HEK293 (cell line): ENCODE results near the gene KDF1.

Experiments used
- PRDM4 ChIP-seq: fragments of 450-650 bp; formaldehyde crosslinking; IDR thresholded peaks from 2 replicates; pipeline ENCODE4 v1.5.1; 2017; ENCODE audit warnings: missing biosample characterization, missing genetic modification characterization
- SP7 ChIP-seq: fragments of 450-650 bp; formaldehyde crosslinking; IDR thresholded peaks from 2 replicates; pipeline ENCODE4 v1.5.1; 2016; ENCODE audit warnings: missing biosample characterization, missing genetic modification characterization
- ZBTB10 ChIP-seq: fragments of 450-650 bp; formaldehyde crosslinking; IDR thresholded peaks from 2 replicates; pipeline ENCODE4 v1.5.1; 2016; ENCODE audit warnings: missing biosample characterization, missing genetic modification characterization
- ZFHX2 ChIP-seq: fragments of 450-650 bp; formaldehyde crosslinking; conservative IDR thresholded peaks from 2 replicates; pipeline ENCODE4 v1.5.1; 2016; ENCODE audit warnings: missing biosample characterization, missing genetic modification characterization
- ZNF148 ChIP-seq: fragments of 450-650 bp; formaldehyde crosslinking; IDR thresholded peaks from 2 replicates; pipeline ENCODE4 v1.5.0; 2017; ENCODE audit warnings: missing biosample characterization, missing genetic modification characterization, borderline replicate concordance
- ZNF501 ChIP-seq: fragments of 450-650 bp; formaldehyde crosslinking; IDR thresholded peaks from 2 replicates; pipeline ENCODE4 v1.5.1; 2016; ENCODE audit warnings: missing biosample characterization, missing genetic modification characterization
- ZNF585B ChIP-seq: fragments of 450-650 bp; formaldehyde crosslinking; IDR thresholded peaks from 2 replicates; pipeline ENCODE4 v1.5.1; 2016; ENCODE audit warnings: missing biosample characterization, missing genetic modification characterization
- ZNF677 ChIP-seq: fragments of 450-650 bp; IDR thresholded peaks from 2 replicates; pipeline ENCODE4 v1.5.0; 2018; ENCODE audit warnings: missing biosample characterization, mild to moderate bottlenecking, missing genetic modification characterization, moderate library complexity
- TF ChIP-seq, protein P1 (sequence below): fragments of 450-650 bp; formaldehyde crosslinking; conservative IDR thresholded peaks from 2 replicates; pipeline ENCODE4 v1.5.1; 2016; ENCODE audit warnings: low read depth, missing biosample characterization, missing genetic modification characterization
- TF ChIP-seq, protein P2 (sequence below): fragments of 450-650 bp; formaldehyde crosslinking; IDR thresholded peaks from 2 replicates; pipeline ENCODE4 v1.5.1; 2017; ENCODE audit warnings: missing biosample characterization, missing genetic modification characterization
- TF ChIP-seq, protein P3 (sequence below): fragments of 450-650 bp; formaldehyde crosslinking; IDR thresholded peaks from 2 replicates; pipeline ENCODE4 v1.5.1; 2016; ENCODE audit warnings: missing biosample characterization, missing genetic modification characterization
- TF ChIP-seq, protein P4 (sequence below): fragments of 450-650 bp; formaldehyde crosslinking; IDR thresholded peaks from 2 replicates; pipeline ENCODE4 v1.5.1; 2016; ENCODE audit warnings: missing biosample characterization, missing genetic modification characterization
- TF ChIP-seq, protein P5 (sequence below): fragments of 450-650 bp; formaldehyde crosslinking; IDR thresholded peaks from 2 replicates; pipeline ENCODE4 v1.5.1; 2016; ENCODE audit warnings: missing biosample characterization, missing genetic modification characterization
- TF ChIP-seq, protein P6 (sequence below): fragments of 450-650 bp; formaldehyde crosslinking; IDR thresholded peaks from 2 replicates; pipeline ENCODE4 v1.5.1; 2016; ENCODE audit warnings: missing biosample characterization, missing genetic modification characterization, borderline replicate concordance

Gene KDF1

DNA sequence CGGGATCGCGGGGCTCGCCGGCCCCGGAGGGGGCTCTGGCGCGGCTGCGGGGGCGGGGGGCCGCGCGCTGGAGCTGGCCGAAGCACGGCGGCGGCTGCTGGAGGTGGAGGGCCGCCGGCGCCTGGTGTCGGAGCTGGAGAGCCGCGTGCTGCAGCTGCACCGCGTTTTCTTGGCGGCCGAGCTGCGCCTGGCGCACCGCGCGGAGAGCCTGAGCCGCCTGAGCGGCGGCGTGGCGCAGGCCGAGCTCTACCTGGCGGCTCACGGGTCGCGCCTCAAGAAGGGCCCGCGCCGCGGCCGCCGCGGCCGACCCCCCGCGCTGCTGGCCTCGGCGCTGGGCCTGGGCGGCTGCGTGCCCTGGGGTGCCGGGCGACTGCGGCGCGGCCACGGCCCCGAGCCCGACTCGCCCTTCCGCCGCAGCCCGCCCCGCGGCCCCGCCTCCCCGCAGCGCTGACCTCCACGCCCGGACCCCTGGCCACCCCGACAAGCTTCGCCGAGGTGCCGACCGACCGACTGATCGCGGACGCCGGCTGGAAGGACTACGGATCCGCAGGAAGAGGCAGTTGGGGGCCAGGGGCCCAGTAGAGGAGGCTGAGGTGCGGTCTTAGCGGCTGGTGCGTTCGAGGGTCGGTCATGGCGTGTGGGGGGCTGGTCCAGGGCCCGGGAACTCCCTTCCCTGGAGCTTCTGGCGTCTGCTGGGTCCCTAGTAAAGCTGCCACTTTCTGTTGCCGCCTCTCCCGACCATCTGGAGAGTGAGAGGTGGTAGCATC lies 33.9 kb upstream of the KDF1 start (continued):
- TF ChIP-seq, protein P1, sequence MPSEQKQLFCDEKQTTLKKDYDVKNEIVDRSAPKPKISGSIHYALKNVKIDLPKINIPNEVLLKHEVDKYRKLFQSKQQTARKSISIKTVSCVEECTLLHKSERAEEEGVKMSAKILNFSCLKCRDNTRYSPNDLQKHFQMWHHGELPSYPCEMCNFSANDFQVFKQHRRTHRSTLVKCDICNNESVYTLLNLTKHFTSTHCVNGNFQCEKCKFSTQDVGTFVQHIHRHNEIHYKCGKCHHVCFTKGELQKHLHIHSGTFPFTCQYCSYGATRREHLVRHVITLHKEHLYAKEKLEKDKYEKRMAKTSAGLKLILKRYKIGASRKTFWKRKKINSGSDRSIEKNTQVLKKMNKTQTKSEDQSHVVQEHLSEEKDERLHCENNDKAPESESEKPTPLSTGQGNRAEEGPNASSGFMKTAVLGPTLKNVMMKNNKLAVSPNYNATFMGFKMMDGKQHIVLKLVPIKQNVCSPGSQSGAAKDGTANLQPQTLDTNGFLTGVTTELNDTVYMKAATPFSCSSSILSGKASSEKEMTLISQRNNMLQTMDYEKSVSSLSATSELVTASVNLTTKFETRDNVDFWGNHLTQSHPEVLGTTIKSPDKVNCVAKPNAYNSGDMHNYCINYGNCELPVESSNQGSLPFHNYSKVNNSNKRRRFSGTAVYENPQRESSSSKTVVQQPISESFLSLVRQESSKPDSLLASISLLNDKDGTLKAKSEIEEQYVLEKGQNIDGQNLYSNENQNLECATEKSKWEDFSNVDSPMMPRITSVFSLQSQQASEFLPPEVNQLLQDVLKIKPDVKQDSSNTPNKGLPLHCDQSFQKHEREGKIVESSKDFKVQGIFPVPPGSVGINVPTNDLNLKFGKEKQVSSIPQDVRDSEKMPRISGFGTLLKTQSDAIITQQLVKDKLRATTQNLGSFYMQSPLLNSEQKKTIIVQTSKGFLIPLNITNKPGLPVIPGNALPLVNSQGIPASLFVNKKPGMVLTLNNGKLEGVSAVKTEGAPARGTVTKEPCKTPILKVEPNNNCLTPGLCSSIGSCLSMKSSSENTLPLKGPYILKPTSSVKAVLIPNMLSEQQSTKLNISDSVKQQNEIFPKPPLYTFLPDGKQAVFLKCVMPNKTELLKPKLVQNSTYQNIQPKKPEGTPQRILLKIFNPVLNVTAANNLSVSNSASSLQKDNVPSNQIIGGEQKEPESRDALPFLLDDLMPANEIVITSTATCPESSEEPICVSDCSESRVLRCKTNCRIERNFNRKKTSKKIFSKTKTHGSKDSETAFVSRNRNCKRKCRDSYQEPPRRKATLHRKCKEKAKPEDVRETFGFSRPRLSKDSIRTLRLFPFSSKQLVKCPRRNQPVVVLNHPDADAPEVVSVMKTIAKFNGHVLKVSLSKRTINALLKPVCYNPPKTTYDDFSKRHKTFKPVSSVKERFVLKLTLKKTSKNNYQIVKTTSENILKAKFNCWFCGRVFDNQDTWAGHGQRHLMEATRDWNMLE (tag by site-specific recombination) = no peak
- no peak for TF ChIP-seq ZNF585B
- TF ChIP-seq, protein P2, sequence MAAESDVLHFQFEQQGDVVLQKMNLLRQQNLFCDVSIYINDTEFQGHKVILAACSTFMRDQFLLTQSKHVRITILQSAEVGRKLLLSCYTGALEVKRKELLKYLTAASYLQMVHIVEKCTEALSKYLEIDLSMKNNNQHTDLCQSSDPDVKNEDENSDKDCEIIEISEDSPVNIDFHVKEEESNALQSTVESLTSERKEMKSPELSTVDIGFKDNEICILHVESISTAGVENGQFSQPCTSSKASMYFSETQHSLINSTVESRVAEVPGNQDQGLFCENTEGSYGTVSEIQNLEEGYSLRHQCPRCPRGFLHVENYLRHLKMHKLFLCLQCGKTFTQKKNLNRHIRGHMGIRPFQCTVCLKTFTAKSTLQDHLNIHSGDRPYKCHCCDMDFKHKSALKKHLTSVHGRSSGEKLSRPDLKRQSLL (tag by site-specific recombination) = no peak; the same call in 1 of the 2 replicates
- no peak for TF ChIP-seq ZNF501 (tag by site-specific recombination)
- TF ChIP-seq PRDM4 = no peak
- TF ChIP-seq SP7 (tag by site-specific recombination) = no peak
- TF ChIP-seq, protein P3, sequence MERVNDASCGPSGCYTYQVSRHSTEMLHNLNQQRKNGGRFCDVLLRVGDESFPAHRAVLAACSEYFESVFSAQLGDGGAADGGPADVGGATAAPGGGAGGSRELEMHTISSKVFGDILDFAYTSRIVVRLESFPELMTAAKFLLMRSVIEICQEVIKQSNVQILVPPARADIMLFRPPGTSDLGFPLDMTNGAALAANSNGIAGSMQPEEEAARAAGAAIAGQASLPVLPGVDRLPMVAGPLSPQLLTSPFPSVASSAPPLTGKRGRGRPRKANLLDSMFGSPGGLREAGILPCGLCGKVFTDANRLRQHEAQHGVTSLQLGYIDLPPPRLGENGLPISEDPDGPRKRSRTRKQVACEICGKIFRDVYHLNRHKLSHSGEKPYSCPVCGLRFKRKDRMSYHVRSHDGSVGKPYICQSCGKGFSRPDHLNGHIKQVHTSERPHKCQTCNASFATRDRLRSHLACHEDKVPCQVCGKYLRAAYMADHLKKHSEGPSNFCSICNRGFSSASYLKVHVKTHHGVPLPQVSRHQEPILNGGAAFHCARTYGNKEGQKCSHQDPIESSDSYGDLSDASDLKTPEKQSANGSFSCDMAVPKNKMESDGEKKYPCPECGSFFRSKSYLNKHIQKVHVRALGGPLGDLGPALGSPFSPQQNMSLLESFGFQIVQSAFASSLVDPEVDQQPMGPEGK (tag by site-specific recombination) = peak; percentile 45; the same call in 1 of the 2 replicates
- TF ChIP-seq ZBTB10 (tag by site-specific recombination) = 0 out of 2 replicates have a peak, but pooled peaks have one; percentile 28
- no peak for TF ChIP-seq ZFHX2
- TF ChIP-seq ZNF677 = 0 out of 2 replicates have a peak, but pooled peaks have one; percentile 22
- TF ChIP-seq, protein P4, sequence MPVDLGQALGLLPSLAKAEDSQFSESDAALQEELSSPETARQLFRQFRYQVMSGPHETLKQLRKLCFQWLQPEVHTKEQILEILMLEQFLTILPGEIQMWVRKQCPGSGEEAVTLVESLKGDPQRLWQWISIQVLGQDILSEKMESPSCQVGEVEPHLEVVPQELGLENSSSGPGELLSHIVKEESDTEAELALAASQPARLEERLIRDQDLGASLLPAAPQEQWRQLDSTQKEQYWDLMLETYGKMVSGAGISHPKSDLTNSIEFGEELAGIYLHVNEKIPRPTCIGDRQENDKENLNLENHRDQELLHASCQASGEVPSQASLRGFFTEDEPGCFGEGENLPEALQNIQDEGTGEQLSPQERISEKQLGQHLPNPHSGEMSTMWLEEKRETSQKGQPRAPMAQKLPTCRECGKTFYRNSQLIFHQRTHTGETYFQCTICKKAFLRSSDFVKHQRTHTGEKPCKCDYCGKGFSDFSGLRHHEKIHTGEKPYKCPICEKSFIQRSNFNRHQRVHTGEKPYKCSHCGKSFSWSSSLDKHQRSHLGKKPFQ (tag by site-specific recombination) = no peak
- no peak for TF ChIP-seq ZNF148 (tag by site-specific recombination)
- TF ChIP-seq, protein P5, sequence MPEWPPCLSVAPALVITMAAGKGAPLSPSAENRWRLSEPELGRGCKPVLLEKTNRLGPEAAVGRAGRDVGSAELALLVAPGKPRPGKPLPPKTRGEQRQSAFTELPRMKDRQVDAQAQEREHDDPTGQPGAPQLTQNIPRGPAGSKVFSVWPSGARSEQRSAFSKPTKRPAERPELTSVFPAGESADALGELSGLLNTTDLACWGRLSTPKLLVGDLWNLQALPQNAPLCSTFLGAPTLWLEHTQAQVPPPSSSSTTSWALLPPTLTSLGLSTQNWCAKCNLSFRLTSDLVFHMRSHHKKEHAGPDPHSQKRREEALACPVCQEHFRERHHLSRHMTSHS (tag by site-specific recombination) = no peak
- TF ChIP-seq, protein P6, sequence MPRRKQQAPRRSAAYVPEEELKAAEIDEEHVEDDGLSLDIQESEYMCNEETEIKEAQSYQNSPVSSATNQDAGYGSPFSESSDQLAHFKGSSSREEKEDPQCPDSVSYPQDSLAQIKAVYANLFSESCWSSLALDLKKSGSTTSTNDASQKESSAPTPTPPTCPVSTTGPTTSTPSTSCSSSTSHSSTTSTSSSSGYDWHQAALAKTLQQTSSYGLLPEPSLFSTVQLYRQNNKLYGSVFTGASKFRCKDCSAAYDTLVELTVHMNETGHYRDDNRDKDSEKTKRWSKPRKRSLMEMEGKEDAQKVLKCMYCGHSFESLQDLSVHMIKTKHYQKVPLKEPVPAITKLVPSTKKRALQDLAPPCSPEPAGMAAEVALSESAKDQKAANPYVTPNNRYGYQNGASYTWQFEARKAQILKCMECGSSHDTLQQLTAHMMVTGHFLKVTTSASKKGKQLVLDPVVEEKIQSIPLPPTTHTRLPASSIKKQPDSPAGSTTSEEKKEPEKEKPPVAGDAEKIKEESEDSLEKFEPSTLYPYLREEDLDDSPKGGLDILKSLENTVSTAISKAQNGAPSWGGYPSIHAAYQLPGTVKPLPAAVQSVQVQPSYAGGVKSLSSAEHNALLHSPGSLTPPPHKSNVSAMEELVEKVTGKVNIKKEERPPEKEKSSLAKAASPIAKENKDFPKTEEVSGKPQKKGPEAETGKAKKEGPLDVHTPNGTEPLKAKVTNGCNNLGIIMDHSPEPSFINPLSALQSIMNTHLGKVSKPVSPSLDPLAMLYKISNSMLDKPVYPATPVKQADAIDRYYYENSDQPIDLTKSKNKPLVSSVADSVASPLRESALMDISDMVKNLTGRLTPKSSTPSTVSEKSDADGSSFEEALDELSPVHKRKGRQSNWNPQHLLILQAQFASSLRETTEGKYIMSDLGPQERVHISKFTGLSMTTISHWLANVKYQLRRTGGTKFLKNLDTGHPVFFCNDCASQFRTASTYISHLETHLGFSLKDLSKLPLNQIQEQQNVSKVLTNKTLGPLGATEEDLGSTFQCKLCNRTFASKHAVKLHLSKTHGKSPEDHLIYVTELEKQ (tag by site-specific recombination) = no peak
